Activated naive CD4-positive, alpha-beta T cell treated with anti-CD3 and anti-CD28 coated beads, Interleukin-2, amount 10 ng/mL, durations not matched to agents 7 days and 5 days (primary cell): ENCODE results near the gene TFF3.

Experiments used
- CTCF ChIA-PET: fragments of 350-600 bp; sonication (Branson Sonifier 250); formaldehyde crosslinking; loops from one replicate; lab custom pipeline; 2021; ENCODE audit warnings: antibody characterized with exemption; lab: Charles Lee
- DNase-seq: peaks from one replicate; pipeline ENCODE4 v3.0.0-alpha.2; 2020
- H3K27ac Mint-ChIP-seq: one replicate; pipeline ENCODE4 v1.8.0; 2021; ENCODE audit warnings: mild to moderate bottlenecking, moderate library complexity, mixed read lengths
- H3K27me3 Mint-ChIP-seq: one replicate; pipeline ENCODE4 v1.8.0; 2021; ENCODE audit warnings: mild to moderate bottlenecking, mixed read lengths
- H3K36me3 Mint-ChIP-seq: one replicate; pipeline ENCODE4 v1.8.0; 2021; ENCODE audit warnings: mixed read lengths
- H3K4me1 Mint-ChIP-seq: one replicate; pipeline ENCODE4 v1.8.0; 2021; ENCODE audit warnings: mixed read lengths
- H3K4me3 Mint-ChIP-seq: one replicate; pipeline ENCODE4 v1.8.0; 2021; ENCODE audit warnings: mild to moderate bottlenecking, moderate library complexity, mixed read lengths
- H3K9me3 Mint-ChIP-seq: one replicate; pipeline ENCODE4 v1.8.0; 2021; ENCODE audit warnings: mixed read lengths

The TFF3 gene

DNA sequence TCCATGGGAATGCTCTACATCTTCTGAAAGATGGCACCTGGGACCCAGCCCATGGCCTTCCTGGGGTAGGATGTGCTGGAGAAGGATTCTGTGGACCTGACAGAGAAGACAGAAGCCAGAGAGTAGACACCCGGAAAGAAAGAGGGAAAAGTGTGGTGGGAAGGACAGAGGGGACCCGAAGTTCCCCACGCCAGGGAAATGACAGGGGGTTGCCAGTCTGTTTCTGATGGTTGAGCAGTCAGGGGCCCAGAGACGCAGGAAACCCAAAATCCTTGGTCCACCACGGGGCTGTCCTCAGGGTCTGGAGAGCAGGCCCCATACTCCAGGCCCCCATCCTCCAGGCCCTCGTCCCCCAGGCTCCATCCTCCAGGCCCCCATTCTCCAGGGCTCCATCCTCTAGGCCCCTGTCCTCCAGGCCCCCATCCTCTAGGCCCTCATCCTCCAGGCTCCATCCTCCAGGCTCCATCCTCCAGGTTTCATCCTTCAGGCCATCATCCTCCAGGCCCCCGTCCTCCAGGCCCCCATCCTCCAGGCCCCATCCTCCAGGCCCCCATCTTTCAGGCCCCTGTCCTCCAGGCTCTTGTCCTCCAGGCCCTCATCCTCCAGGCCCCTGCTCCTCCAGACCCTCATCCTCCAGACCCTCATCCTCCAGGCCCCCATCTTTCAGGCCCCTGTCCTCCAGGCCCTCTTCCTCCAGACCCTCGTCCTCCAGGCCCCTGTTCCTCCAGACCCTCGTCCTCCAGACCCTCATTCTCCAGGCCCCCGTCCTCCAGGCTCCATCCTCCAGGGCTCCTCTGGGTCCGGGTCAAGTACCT, 36.6 kb upstream of the TFF3 start:
- Mint-ChIP-seq H3K27me3 (peaks cover 35% of the 10 kb centered on the region), H3K36me3 (no peaks in the 10 kb centered on the region), H3K27ac (peak overlapping the region; percentile 68), H3K4me3 (no peak overlapping the region), H3K9me3 (peaks cover 19% of the 10 kb centered on the region), H3K4me1 (no peaks in the 10 kb centered on the region)
- DNase-seq: peak; percentile 13
- CTCF ChIA-PET: no interaction called here

DNA sequence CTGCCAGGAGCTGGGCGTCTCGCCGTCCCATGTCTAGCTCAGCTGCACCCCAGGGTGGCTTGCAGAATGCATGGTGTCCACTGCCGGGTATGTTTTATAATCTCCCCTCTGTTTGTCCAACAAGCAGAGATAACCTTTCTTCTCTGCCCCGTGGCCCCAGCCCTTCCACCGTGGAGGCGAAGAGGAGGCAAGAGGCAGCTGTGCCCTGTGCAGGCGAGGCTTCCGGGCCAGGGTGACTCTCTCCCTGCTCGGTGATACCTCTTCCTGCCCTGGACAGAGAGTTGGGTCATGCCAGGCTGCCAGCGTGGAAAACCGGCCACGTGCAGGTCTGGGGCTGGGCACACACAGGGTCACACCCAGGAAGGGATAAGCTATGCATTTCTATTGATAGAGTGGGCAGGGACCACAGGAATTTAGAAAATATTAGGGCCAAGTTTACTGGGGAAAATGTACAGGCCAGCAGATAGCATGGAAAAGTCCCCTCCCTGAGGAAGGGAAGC, 35.8 kb upstream of the TFF3 start, which contains the start of gene TFF2:
Gene TFF2 (minus strand): TSS at position 68 of the 500 bp plus-strand sequence. CDS start 37 bp downstream, at position 31.
- Mint-ChIP-seq H3K27ac (no peak within 1 kb of the TSS), H3K27me3 (peaks cover 35% of the 10 kb centered on the region), H3K4me3 (no peak within 1 kb of the TSS), H3K9me3 (peaks cover 14% of the 10 kb centered on the region), H3K4me1 (no peaks in the 10 kb centered on the region), H3K36me3 (no peaks in the 10 kb centered on the region)
- CTCF ChIA-PET: no interaction called here
- no peak for DNase-seq

DNA sequence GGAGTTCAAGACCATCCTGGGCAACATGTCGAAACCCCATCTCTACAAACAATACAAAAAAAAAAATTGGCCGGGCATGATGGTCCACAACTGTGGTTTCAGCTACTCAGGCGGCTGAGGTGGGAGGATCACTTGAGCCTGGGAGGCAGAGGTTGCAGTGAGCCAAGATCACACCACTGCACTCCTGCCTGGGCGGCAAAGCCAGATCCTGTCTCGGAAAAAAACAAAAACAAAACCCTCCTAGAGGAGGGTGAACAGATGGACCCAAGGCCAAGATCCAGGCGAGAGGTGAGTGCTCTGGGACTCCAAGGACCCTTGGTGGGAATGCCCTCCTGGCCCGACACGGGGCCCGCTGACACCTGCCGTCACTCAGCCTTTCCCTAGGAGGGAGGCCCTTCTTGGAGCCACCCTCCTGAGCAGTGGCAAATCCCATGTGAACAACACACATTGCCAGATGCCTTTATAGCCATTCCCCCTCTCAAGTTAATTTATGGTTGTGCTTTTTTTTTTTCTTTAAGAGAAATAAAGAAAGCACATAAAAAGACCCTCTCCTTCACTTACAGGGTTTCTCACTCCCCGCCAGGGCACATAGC, 35.2 kb upstream of the TFF3 start:
- H3K4me1 Mint-ChIP-seq: no peaks in the 10 kb centered on the region
- DNase-seq: peak; percentile 9
- H3K36me3 Mint-ChIP-seq: no peaks in the 10 kb centered on the region
- H3K9me3 Mint-ChIP-seq: peaks cover 11% of the 10 kb centered on the region
- no peak overlapping the region for H3K4me3 Mint-ChIP-seq
- H3K27ac Mint-ChIP-seq: no peak overlapping the region
- peaks cover 32% of the 10 kb centered on the region for H3K27me3 Mint-ChIP-seq
- CTCF ChIA-PET: interaction anchor here (1.8 kb wide), 1 partner anchor 40 kb away, joined by 5 read pairs; no protein-coding TSS in a partner anchor

DNA sequence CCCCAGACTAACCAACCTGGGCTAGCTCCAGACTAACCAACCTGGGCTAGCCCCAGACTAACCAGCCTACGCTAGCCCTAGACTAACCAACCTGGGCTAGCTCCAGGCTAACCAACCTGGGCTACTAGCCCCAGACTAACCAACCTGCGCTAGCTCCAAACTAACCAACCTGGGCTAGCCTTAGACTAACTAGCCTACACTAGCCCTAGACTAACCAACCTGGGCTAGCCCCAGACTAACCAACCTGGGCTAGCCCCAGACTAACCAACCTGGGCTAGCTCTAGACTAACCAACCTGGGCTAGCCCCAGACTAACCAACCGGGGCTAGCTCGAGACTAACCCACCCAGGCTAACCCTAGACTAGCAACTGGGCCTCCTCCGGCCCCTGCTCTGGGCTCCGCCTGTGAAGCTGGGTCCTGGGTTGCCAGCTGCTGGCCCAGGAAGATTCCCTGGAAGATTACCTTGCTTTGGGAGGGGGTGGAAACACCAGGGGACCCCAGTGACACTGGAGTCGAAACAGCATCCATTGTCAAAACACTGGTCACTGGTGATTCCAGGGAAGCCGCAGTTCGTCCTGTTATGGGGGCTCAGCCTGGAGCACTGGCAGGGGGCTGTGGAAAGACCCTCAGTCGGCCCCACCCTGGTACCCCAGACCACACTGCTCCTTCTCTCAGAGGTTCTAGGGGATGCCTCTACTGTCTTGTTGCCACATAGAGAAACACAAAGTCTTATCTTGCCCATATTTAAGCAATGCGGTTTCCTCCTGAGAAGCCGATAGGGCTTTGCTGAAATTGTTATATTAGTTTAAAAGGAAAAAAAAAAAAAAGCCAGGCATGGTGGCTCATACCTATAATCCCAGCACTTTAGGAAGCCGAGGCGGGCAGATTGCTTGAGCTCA, 34.5 kb upstream of the TFF3 start:
- Mint-ChIP-seq H3K4me3 (no peak overlapping the region), H3K36me3 (no peaks in the 10 kb centered on the region), H3K27ac (no peak overlapping the region), H3K9me3 (peaks cover 7% of the 10 kb centered on the region), H3K4me1 (no peaks in the 10 kb centered on the region), H3K27me3 (peaks cover 31% of the 10 kb centered on the region)
- peak; percentile 17 for DNase-seq
- CTCF ChIA-PET: interaction anchor here (1.3 to 1.8 kb wide), 2 partner anchors 11 to 40 kb away, joined by 5 to 6 read pairs; no protein-coding TSS in a partner anchor

DNA sequence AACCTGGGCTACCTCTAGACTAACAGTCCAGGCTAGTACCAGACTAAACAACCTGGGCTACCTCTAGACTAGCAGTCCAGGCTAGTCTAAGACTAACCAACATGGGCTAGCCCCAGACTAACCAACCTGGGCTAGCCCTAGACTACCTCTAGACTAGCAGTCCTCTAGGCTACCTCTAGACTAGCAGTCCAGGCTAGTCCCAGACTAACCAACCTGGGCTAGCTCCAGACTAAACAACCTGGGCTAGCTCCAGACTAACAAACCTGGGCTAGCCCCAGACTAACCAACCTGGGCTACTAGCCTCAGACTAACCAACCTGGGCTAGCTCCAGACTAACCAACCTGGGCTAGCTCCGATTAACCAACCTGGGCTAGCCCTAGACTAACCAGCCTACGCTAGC, 33.6 kb upstream of the TFF3 start:
- H3K27me3 Mint-ChIP-seq: peaks cover 24% of the 10 kb centered on the region
- H3K36me3 Mint-ChIP-seq: no peaks in the 10 kb centered on the region
- CTCF ChIA-PET: interaction anchor here (1.3 to 1.8 kb wide), 2 partner anchors 11 to 39 kb away, joined by 5 to 6 read pairs; no protein-coding TSS in a partner anchor
- H3K4me1 Mint-ChIP-seq: no peaks in the 10 kb centered on the region
- peaks cover 3% of the 10 kb centered on the region for H3K9me3 Mint-ChIP-seq
- no peak for DNase-seq
- H3K4me3 Mint-ChIP-seq: no peak overlapping the region
- no peak overlapping the region for H3K27ac Mint-ChIP-seq

DNA sequence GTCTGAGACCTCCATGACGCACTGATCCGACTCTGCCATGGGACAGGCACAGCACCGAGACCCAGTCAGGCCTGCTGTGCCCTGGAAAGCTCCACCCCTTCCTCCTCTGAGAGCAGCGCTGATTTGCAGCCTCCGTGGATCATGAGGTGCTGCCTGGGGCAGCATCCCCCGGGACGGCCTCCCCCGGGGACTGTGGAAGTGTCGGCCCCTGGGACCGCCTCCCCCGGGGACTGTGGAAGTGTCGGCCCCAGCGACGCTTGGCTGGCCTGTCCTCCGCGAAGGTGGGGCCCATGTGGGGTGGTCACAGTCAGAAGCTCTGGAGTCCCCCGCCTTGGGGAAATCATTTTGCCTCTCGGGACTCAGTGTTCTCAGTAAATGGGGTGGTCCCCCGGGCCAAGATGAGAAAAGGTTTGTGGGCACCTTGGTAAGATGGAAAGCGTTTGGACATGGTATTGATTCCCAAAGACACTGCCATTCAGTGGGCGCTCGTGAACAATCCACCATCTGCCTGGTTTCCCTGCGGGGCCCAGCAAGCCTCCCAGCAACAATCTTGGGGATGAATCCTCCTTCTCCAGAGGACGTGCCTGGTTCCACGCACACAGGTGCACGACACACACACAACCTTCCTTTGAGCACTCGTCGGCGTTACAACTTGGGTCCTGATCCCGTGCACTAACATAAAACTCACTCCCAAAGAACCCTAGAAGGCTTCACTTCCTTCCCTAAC, 32.6 kb upstream of the TFF3 start:
- Mint-ChIP-seq H3K4me1 (no peaks in the 10 kb centered on the region), H3K9me3 (no peaks in the 10 kb centered on the region), H3K27me3 (peaks cover 19% of the 10 kb centered on the region), H3K36me3 (no peaks in the 10 kb centered on the region), H3K27ac (no peak overlapping the region), H3K4me3 (no peak overlapping the region)
- DNase-seq: peak; percentile 8
- CTCF ChIA-PET: no interaction called here

DNA sequence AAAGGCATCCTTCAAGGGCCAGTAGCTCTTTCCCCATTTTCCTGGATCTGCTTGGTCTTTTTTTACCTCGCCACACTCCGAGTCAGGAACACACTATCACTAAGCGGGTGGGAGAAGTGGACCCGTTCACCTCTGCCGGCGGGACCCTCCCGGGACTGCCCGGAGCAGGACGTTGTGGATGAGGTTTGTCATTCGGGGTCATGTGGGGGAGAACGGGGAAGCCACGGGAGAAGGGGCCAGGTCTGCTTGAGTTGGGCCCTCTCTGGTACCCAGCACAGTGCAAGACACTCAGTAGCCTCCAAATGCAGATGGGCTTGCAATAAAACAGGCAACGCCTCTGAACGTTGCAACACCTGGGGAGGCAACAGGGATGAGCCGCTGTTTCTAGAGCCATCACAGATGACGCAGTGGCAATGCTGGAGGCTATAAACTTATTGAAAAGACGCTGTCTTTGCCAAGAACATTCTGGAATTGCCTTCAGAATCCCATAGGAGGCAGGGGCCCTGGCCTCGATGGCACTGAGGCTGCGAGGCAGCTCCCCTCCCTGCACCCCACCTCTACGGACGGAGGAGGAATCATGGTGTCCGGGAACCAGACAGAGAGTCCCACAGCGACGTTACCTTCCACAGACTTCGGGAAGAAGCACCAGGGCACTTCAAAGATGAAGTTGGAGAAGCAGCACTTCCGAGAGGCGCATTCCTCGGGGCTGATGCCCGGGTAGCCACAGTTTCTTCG, 31.8 kb upstream of the TFF3 start:
- CTCF ChIA-PET: no interaction called here
- Mint-ChIP-seq H3K4me1 (no peaks in the 10 kb centered on the region), H3K27ac (no peak overlapping the region), H3K27me3 (peaks cover 14% of the 10 kb centered on the region), H3K9me3 (no peaks in the 10 kb centered on the region), H3K4me3 (no peak overlapping the region), H3K36me3 (no peaks in the 10 kb centered on the region)
- peak; percentile 3 for DNase-seq

DNA sequence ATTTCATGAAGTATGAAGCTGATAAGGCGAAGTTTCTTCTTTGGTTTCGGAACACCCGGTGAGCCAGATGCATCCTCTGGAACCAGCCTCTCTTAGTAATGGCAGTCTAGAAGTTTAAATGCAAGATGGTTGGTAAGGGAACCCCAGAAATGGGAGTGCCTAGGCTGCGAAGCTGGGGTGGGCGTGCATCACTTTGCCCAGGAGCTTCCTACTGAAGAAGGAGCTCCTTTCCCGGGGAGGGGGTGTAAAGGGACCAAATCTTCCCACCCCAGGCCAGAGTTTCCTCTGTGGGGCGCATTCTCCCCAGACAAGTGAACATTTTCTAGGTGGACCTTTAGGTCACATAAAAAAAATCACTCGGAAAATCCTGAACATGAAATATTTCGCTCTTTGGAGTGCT, 31.2 kb upstream of the TFF3 start:
- H3K27ac Mint-ChIP-seq: no peak overlapping the region
- peak; percentile 5 for DNase-seq
- CTCF ChIA-PET: no interaction called here
- H3K4me1 Mint-ChIP-seq: no peaks in the 10 kb centered on the region
- H3K36me3 Mint-ChIP-seq: no peaks in the 10 kb centered on the region
- H3K27me3 Mint-ChIP-seq: peaks cover 11% of the 10 kb centered on the region
- H3K4me3 Mint-ChIP-seq: no peak overlapping the region
- H3K9me3 Mint-ChIP-seq: no peaks in the 10 kb centered on the region

DNA sequence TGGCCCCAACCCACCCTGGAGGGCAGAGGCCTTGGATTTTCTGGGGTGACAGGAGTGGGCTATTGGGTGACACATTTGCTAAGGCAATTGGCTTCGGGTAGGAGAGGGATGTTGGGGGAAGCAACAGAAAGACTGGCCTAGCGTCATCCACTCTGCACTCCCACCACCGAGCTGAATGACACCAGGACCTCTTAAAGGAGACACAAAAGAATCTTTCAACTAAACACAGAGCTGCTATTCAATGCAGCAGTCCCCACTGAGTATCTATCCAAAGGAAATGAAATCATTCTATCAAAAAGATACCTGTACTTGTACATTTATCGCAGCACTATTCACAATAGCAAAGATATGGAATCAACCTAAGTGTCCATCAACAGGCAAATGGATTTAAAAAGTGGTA, 29.4 kb upstream of the TFF3 start:
- no peaks in the 10 kb centered on the region for H3K9me3 Mint-ChIP-seq
- peaks cover 5% of the 10 kb centered on the region for H3K27me3 Mint-ChIP-seq
- no peak overlapping the region for H3K4me3 Mint-ChIP-seq
- no peaks in the 10 kb centered on the region for H3K36me3 Mint-ChIP-seq
- H3K4me1 Mint-ChIP-seq: no peaks in the 10 kb centered on the region
- CTCF ChIA-PET: interaction anchor here (0.7 kb wide), 1 partner anchor 165 kb away, joined by 3 read pairs; no protein-coding TSS in a partner anchor
- no peak overlapping the region for H3K27ac Mint-ChIP-seq
- no peak for DNase-seq

DNA sequence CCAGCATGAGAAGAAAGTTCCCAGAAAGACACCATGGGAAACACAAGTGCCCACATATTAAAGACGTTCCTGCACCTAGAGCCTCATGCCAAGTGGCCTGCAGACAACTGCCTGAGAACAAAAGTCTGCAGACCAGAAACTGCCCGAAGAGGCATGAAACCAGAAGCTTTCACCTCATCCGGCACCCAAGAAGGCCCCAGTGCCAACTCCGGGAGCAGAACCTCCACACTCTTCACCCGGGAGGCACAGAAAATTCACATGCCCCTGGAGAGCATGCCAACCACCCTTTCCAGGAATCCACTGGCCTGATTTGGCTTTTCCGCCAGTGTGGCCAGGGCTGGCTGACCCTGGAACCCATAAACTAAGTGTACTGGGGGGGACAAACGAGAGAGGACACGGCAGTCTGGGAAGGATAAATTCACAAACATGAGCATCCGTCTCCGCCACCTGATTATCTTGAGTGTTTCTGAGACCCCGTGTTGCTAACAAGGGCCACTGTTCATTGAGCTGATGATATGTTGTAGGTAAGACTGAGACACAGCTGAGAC, 28.8 kb upstream of the TFF3 start:
- Mint-ChIP-seq H3K36me3 (no peaks in the 10 kb centered on the region), H3K9me3 (no peaks in the 10 kb centered on the region), H3K27ac (no peak overlapping the region), H3K4me1 (no peaks in the 10 kb centered on the region), H3K27me3 (peaks cover 5% of the 10 kb centered on the region), H3K4me3 (no peak overlapping the region)
- no peak for DNase-seq
- CTCF ChIA-PET: interaction anchor here (0.7 kb wide), 1 partner anchor 165 kb away, joined by 3 read pairs; no protein-coding TSS in a partner anchor

DNA sequence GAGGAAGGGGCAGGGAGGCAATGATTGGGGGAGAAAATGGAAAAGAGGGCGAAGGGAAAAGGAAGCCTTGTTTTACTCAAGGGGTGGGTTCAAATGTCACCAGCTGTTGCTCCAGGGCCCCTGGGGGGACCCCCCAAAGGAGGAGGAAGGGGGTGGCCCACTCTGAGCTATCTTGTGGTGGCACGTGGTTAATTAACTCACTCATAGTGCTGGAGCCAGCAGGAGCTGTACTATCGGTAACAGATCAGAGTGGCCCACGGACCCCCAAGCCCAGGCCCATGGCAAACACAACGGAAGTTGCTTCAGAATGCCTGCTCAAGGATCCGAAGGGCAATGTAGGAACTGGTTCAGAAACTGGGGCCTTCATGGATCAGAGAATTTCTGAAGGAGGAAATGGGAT, 28.3 kb upstream of the TFF3 start:
- no peaks in the 10 kb centered on the region for H3K9me3 Mint-ChIP-seq
- H3K36me3 Mint-ChIP-seq: no peaks in the 10 kb centered on the region
- DNase-seq: no peak
- peaks cover 7% of the 10 kb centered on the region for H3K27me3 Mint-ChIP-seq
- no peak overlapping the region for H3K4me3 Mint-ChIP-seq
- no peak overlapping the region for H3K27ac Mint-ChIP-seq
- CTCF ChIA-PET: no interaction called here
- H3K4me1 Mint-ChIP-seq: no peaks in the 10 kb centered on the region

DNA sequence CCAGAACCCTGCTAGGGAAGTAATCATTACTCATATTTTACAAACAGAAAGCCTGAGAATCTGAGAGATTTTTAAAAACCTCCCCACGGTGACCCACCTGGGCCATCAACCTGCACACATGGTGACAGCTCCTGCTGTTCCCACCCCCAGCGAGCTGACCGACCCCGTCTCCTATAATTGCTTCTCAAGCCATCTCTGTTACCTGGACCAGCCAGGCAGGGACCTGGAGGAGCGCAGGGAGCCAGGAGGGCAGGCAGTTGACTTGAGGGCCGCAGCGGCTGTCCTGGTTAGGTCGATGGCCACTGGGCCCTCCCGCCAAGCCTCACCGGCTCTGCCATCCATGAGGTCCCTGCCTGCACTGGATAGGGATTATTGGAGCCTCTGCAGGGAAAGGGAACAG, 27.9 kb upstream of the TFF3 start:
- Mint-ChIP-seq H3K27me3 (peaks cover 12% of the 10 kb centered on the region), H3K27ac (no peak overlapping the region), H3K9me3 (no peaks in the 10 kb centered on the region), H3K36me3 (no peaks in the 10 kb centered on the region), H3K4me3 (no peak overlapping the region), H3K4me1 (no peaks in the 10 kb centered on the region)
- no peak for DNase-seq
- CTCF ChIA-PET: no interaction called here
